ENCODE data around the gene HAGH.

Gene HAGH

DNA sequence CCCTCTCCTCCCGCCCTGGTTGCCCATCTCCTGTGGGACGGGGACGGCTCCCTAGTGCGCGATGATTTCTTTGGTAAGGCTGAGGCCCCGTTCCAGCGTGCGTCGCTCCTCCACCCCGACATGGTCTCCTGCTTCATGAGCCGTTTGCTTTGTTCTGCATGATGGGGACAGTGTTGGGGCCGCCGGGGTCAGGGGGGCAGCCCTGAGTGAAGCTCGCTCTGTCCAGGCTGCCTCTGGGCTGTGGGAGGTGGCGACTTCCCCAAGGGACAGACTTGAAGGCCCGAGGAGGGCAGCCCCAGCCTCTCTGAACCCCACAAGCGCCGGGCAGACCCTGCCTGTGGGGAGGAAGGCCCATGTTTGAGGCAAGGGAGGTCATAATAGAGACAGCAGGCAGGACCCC is 67.7 kb downstream of the HAGH start:
- DNase-seq: no peak

DNA sequence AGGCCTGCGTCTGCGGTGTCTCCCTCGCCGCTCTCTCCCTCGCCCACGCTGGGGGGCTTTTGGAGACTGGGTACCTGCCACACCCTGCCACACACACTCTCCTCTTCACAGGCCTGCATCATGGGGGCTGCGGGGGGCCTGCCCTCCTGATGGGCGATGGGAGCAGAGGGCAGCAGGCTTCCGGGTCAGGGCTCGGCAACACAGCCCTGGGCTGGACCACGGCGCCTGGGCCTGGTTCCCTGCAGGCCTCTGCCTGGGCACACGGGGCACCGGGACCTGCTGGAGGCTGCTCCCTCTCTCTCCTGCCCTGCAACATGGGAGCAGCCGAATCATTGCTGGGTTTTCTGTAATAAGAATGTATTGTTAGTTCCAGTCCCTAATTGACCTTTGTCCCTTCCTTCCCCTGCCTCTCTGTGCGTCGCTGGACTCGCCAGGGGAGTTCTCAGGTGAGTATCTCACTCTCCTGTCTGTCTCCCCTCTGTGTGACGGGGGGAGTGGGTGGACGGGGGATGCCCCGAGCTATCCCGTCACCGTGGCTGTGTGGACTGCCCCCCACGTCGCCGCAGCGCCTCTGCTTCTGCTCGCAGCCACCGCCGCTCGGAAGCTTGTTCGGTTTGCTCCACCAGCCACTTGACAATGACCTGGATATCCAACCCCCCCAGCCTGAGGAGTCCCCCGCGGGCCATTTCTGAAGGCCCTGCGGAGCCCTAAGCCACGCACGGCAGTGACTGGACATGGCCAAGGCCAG is 68.7 kb downstream of the HAGH start:
- DNase-seq: no peak
